Heart left ventricle (tissue), 16 donors: ENCODE measurements around the gene MYOZ2. TPM values are rescaled to one million over a fixed set of nuclear protein-coding genes. Genes with fewer than 3 reads are reported as not detected.

Experiments
- ATAC-seq, 4 donors: fragments of 200-7000 bp; cut with Tn5 transposase; one replicate each; pipeline ENCODE4 v1.9.1; 2020 to 2022; ENCODE audit warnings: moderate library complexity in 4 of 4, mild to moderate bottlenecking in 3 of 4, moderate number of reproducible peaks in 1 of 4
- DNase-seq, 5 donors: peaks; one replicate each; pipeline ENCODE4 v3.0.0-alpha.2; 2020
- H3K27ac ChIP-seq, 12 donors: fragments of 200-600 bp; sonication (generic) in 4 of 12; one replicate each; pipeline versions ENCODE4 v1.5.0 to v1.8.0; 2016 to 2022; ENCODE audit warnings: mild to moderate bottlenecking in 2 of 12
- H3K27me3 ChIP-seq, 9 donors: fragments of 200-600 bp; sonication (generic) in 2 of 9; one replicate each; pipeline versions ENCODE4 v1.5.1 to v1.8.0; 2016 to 2022; ENCODE audit warnings: mild to moderate bottlenecking in 3 of 9
- H3K36me3 ChIP-seq, 9 donors: fragments of 200-600 bp; sonication (generic) in 2 of 9; one replicate each; pipeline versions ENCODE4 v1.5.0 to v1.8.0; 2018 to 2022; ENCODE audit warnings: mild to moderate bottlenecking in 2 of 9
- H3K4me1 ChIP-seq, 12 donors: fragments of 200-600 bp; sonication (generic) in 4 of 12; one replicate each; pipeline versions ENCODE4 v1.5.0 to v1.8.0; 2016 to 2022; ENCODE audit warnings: mild to moderate bottlenecking in 3 of 12
- H3K4me3 ChIP-seq, 12 donors: fragments of 200-600 bp; sonication (generic) in 4 of 12; one replicate each; pipeline versions ENCODE4 v1.5.0 to v1.8.0; 2017 to 2022; ENCODE audit warnings: mild to moderate bottlenecking in 9 of 12, moderate library complexity in 4 of 12
- H3K9me3 ChIP-seq, 12 donors: fragments of 200-600 bp; sonication (generic) in 4 of 12; one replicate each; pipeline versions ENCODE4 v1.5.0 to v1.8.0; 2016 to 2022; ENCODE audit warnings: mild to moderate bottlenecking in 1 of 12
- POLR2A ChIP-seq, 2 donors: fragments of 450-650 bp; IDR thresholded peaks; one replicate each; pipeline ENCODE4 v1.6.1; 2017; ENCODE audit warnings: antibody characterized with exemption in 2 of 2, mild to moderate bottlenecking in 2 of 2, moderate library complexity in 2 of 2
- WGBS, 4 donors: extraction: QIAGEN DNeasy Blood & Tissue Kit in 2 of 4; methylation state at CpG; one replicate each; pipeline versions ENCODE4 v1.1.5 to v1.1.7; 2013 to 2018; 5-methylcytosine and 5-hydroxymethylcytosine counted together
- intact Hi-C, 10 donors: fragments of 100-400 bp; cut with DNase I; formaldehyde crosslinking; loops; one replicate each; pipeline versions ENCODE4 v1.11.1 to v1.14.2; 2022
- polyA plus RNA-seq, 2 donors: library from polyadenylated mRNA; stranded (reverse); fragments of 200-250 nt; gene quantifications; one replicate each; pipeline ENCODE4 v1.2.3, GENCODE V29; 2013
- total RNA-seq, 9 donors: library from RNA; depleted of rRNA in 2 of 9; stranded (reverse); fragments of >200 nt in 2 of 9; fragmentation: NEBNext Ultra II Directional in 3 of 9; extraction: Animal tissue kit (Norgen Biotek cat#: 25700) in 3 of 9; gene quantifications; one replicate each; pipeline versions ENCODE4 v1.1.0 to v1.2.4, GENCODE V29; 2016 to 2023
- TF ChIP-seq, protein P1 (sequence below), 12 donors: fragments of 200-600 bp; sonication (generic) in 4 of 12; IDR thresholded peaks; one replicate each; pipeline versions ENCODE4 v1.5.0 to v1.8.0; 2018 to 2022; ENCODE audit warnings: antibody characterized with exemption in 12 of 12, mild to moderate bottlenecking in 5 of 12
- donor health status: ischemic (EF 13 %, LVEDD 7.1; RV severe dilation, severe dysfunction).
- donor health status: healthy with polysubstance abuse.
- donor health status: DM: no; HTN: yes; CAD: no.
- donor health status: DM: no; HTN: no; CAD: no.
- donor health status: ischemic (EF 25% LVEDD 6.9; RV normal size, moderate dysfunction).
- donor health status: ischemic (EF 25% LVEDD 5.7; RV mildly dilated, moderate dysfunction).
- donor health status: healthy.
- donor health status: DM: yes; HTN: yes; CAD: no.
- donor health status: ischemic (EF 35%, LVEDD 5.7; RV mildly dilated, moderate dysfunction).
- donor health status: nonischemic (EF 11% LVEDD 7.7; RV severe dilation, severe dysfunction).
- donor health status: DM: yes; HTN: yes; CAD: no.
- donor health status: PGD.
- donor health status: ischemic (EF 29% LVEDD 5.4; RV normal size, mild dysfunction).
- donor health status: nonischemic (EF 23%, LVEDD 6.1; RV moderate dilation, normal function).

The MYOZ2 gene
- total and polyA plus RNA-seq, 11 donors, result 466 to 1,072 (median 872) TPM

DNA sequence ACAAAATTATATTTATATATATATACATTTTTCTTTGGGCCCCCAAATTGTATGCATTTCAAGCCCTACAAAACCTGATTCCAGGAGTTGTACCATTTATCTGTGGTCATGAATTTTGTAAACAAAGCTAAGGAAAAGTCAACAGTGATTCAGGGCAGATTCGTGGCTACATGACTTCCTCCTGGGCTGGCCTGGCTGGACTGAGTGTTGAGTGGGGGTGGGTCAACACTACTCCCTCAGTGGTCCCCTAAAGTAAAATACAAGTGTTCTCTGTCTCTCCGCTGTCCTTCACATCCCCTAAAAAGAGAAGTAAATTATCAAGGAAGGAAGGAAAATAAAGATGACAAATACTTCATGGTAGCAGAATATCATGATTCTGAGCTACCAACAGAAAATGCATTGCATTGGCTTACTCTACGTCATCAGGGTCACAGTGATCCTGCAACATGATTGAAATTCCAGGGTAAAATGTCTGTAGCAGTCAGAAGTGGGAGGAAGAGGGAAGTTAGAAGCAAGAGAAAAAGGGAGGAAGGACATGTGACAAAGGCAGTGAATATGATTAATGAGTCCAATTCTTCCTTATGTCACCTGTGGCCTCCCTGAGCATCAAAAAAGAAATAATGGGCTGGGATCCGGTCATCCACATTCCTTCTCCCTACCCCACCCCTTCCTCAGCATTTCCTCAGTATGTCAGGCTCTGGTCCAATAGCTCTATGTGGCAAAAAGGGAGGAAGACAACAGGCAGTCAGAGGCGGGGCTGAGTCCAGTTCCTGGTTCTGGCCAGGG is 42.4 kb upstream of the MYOZ2 start:
- WGBS, 4 donors, result 62 to 79% (median 65%) methylated on average over 5 of the region's 5 CpGs
- TF ChIP-seq, protein P1, sequence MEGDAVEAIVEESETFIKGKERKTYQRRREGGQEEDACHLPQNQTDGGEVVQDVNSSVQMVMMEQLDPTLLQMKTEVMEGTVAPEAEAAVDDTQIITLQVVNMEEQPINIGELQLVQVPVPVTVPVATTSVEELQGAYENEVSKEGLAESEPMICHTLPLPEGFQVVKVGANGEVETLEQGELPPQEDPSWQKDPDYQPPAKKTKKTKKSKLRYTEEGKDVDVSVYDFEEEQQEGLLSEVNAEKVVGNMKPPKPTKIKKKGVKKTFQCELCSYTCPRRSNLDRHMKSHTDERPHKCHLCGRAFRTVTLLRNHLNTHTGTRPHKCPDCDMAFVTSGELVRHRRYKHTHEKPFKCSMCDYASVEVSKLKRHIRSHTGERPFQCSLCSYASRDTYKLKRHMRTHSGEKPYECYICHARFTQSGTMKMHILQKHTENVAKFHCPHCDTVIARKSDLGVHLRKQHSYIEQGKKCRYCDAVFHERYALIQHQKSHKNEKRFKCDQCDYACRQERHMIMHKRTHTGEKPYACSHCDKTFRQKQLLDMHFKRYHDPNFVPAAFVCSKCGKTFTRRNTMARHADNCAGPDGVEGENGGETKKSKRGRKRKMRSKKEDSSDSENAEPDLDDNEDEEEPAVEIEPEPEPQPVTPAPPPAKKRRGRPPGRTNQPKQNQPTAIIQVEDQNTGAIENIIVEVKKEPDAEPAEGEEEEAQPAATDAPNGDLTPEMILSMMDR (IDR thresholded peaks at IDR 0.05), result no peak
- TF ChIP-seq POLR2A (IDR thresholded peaks at IDR 0.05), result no peak
- Histone ChIP-seq H3K27me3 (no peaks in the 10 kb centered on the region), H3K4me3 (no peak overlapping the region), H3K27ac (no peak overlapping the region), H3K36me3 (no peaks in the 10 kb centered on the region), H3K9me3 (no peaks in the 10 kb centered on the region), H3K4me1 (peaks cover 0 to 16% (median 6%) of the 10 kb centered on the region in 12 donors)
- ATAC-seq (peak in 3 of 4 donors; percentile 33 to 74 (median 54)), DNase-seq (no peak)
- intact Hi-C loops, result no loop called here

DNA sequence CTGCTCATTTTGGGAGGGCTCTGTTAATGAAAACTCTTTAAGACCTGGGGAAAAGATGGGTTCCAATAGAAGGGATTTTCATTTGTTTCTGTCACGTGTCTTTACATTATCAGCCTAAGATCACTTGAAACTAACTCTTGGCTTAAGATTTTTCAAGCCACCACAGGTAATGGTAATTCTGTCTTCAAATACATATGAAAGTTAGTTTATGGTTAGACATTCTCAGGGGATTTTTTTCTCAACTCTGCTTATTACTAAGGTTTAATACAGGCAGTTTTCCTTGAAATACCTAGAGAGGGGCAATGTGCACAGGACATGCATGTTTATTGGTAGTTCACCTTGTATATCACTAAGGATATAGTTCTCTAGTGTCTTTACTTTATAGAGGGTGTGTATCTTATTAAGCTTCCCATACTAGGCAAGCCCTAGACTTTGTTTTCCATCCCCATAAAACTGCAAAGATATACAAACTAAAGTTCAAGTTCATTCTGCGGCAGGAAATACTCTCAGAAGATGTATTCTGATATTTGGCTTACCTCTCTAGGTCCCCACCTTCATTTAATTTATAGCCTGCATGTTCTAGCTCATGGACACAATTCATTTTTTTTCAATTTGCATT is 38.2 kb upstream of the MYOZ2 start:
- intact Hi-C loops, result loop anchor here in 2 of 10 donors (5.0 kb wide), 2 partner anchors 45 to 185 kb away; no protein-coding TSS in a partner anchor
- WGBS, 4 donors, result 95 to 98% (median 96%) methylated on average over 2 of the region's 2 CpGs
- Histone ChIP-seq H3K4me3 (no peak overlapping the region), H3K9me3 (no peaks in the 10 kb centered on the region), H3K4me1 (peaks cover 0 to 39% (median 19%) of the 10 kb centered on the region in 12 donors), H3K27me3 (no peaks in the 10 kb centered on the region), H3K36me3 (no peaks in the 10 kb centered on the region), H3K27ac (peak overlapping the region in 1 of 12 donors; percentile 4)
- DNase-seq (no peak), ATAC-seq (no peak)
- TF ChIP-seq, protein P1 (IDR thresholded peaks at IDR 0.05), result no peak
- no peak for TF ChIP-seq POLR2A (IDR thresholded peaks at IDR 0.05)

DNA sequence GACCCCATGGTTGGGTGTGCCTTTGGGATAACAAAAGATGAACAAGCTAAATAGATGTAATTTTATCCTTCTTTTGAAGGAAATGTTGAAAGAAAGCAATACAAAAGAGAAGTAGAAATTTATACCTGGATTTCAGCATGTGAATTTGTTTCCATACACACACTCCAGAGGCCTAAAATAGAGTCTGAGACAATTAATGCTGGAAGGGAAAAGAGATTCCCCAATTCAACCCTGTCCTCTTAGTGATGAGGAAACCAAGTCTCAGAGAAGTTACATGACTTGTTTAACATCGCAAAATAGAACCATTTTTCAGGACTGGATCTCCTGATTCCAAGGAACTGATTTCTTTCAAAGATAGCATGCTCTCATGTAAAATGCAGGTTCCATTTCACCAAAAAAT is 37.3 kb upstream of the MYOZ2 start:
- H3K4me1 ChIP-seq, result peaks cover 0 to 43% (median 24%) of the 10 kb centered on the region in 12 donors
- intact Hi-C loops, result loop anchor here in 2 of 10 donors (5.0 kb wide), 2 partner anchors 46 to 184 kb away; no protein-coding TSS in a partner anchor
- DNase-seq, result no peak
- H3K36me3 ChIP-seq, result no peaks in the 10 kb centered on the region
- H3K27me3 ChIP-seq, result no peaks in the 10 kb centered on the region
- TF ChIP-seq, protein P1 (IDR thresholded peaks at IDR 0.05), result no peak
- no peak for TF ChIP-seq POLR2A (IDR thresholded peaks at IDR 0.05)
- 84 to 100% (median 96%) methylated on average over 1 of the region's 1 CpG for WGBS, 4 donors
- H3K9me3 ChIP-seq, result no peaks in the 10 kb centered on the region
- H3K27ac ChIP-seq, result peak overlapping the region in 2 of 12 donors; percentile 4 to 39
- ATAC-seq, result peak in 1 of 4 donors; percentile 33
- H3K4me3 ChIP-seq, result no peak overlapping the region

DNA sequence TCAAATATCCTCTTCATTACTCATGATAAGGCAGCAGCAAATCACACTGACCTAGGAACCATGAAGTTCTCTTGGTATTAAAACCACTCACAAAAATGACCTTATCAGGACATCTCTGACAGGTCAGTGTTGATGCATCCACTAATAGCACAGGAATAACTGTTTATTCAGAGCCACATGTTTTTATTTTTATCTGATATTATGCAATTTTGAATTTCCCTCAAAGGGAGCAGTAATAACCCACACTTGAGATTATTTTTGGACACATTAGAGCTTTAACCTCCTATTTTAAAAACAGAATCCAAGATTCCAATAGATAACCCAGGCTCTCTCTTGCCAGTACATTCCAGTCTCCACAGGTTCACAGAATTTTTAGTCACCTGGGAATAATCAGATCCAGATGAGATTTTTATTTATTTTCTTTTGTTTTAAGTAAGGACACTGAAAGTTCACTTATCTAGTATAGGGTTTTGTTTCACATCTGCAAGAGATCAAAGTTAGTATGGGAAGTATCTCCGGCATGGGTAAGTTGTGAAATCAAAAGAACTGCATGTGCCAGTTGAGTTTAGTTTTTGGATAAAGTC is 36.3 kb upstream of the MYOZ2 start:
- no peaks in the 10 kb centered on the region for H3K36me3 ChIP-seq
- intact Hi-C loops, result loop anchor here in 2 of 10 donors (5.0 kb wide), 2 partner anchors 47 to 183 kb away; no protein-coding TSS in a partner anchor
- DNase-seq (no peak), ATAC-seq (peak in 3 of 4 donors; percentile 5 to 43 (median 12))
- peak overlapping the region in 4 of 12 donors; percentile 14 to 47 (median 36) for H3K27ac ChIP-seq
- H3K4me1 ChIP-seq, result peaks cover 0 to 49% (median 32%) of the 10 kb centered on the region in 12 donors
- TF ChIP-seq, protein P1 (IDR thresholded peaks at IDR 0.05), result no peak
- TF ChIP-seq POLR2A (IDR thresholded peaks at IDR 0.05), result no peak
- no peaks in the 10 kb centered on the region for H3K9me3 ChIP-seq
- no peak overlapping the region for H3K4me3 ChIP-seq
- 0 to 55% (median 26%) methylated on average over 1 of the region's 1 CpG for WGBS, 4 donors
- H3K27me3 ChIP-seq, result no peaks in the 10 kb centered on the region
